ENCODE measurements around the gene ZNF682. TPM values are rescaled to one million over a fixed set of nuclear protein-coding genes. Genes with fewer than 3 reads are reported as not detected.

Gene ZNF682
- total RNA-seq, 1 donor = 6.4 TPM

Other genes starting within 250 kb of the ZNF682 start
- 71.5 TPM for gene ZNF506, start 217.8 kb downstream of the ZNF682 start, total RNA-seq
- 6.6 TPM for gene ZNF253, start 173.6 kb downstream of the ZNF682 start, total RNA-seq
- 15.0 TPM for gene ZNF93, start 138.6 kb downstream of the ZNF682 start, total RNA-seq
- 1.8 TPM for gene ZNF90, start 38.5 kb upstream of the ZNF682 start, total RNA-seq
- gene ZNF486, start 127.7 kb upstream of the ZNF682 start, total RNA-seq = 4.0 TPM